Thyroid gland (tissue), 4 donors: ENCODE measurements around the gene CSF1R.

Experiments
- CTCF ChIP-seq, 6 experiments: fragments of 200-600 bp in 3 of 6; fragments of 450-650 bp in 3 of 6; sonication (generic) in 3 of 6; IDR thresholded peaks; one replicate each; pipeline ENCODE4 v1.5.1; 2016 to 2019; ENCODE audit warnings: antibody characterized with exemption in 6 of 6, mild to moderate bottlenecking in 2 of 6, inconsistent platforms in 1 of 6, moderate library complexity in 1 of 6
- POLR2A ChIP-seq, 2 donors: fragments of 450-650 bp; IDR thresholded peaks; one replicate each; pipeline ENCODE4 v1.6.1; 2017; ENCODE audit warnings: antibody characterized with exemption in 2 of 2, mild to moderate bottlenecking in 2 of 2, moderate library complexity in 1 of 2

- TF ChIP-seq CTCF (IDR thresholded peaks at IDR 0.05) = no peak
- TF ChIP-seq POLR2A (IDR thresholded peaks at IDR 0.05) = no peak
These were observed 28.4 kb downstream of the CSF1R start for GRCh38 chr5:150057996-150058395.
